Measurements from ENCODE around the gene PPP2R1B.

DNA sequence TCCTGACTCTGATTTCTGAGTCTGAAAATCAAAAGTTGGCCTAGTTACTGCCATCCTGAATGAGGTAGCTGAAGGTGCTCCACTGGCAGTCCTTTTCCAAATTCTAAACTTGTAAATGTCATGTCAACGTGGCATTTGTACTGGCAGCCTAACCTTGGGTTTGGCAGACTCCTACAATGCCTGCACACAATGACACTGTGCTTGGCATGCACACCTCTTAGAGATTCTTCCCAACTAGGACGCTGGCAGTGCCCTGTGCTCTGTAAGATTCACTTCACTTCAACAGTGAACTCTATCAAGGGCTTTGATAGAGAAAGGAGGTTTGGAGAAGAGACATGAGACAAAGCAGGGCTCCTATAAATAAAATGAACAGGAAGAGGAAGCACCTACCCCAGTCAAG is 21.9 kb upstream of the PPP2R1B start:
- TF ChIP-seq, protein P1, sequence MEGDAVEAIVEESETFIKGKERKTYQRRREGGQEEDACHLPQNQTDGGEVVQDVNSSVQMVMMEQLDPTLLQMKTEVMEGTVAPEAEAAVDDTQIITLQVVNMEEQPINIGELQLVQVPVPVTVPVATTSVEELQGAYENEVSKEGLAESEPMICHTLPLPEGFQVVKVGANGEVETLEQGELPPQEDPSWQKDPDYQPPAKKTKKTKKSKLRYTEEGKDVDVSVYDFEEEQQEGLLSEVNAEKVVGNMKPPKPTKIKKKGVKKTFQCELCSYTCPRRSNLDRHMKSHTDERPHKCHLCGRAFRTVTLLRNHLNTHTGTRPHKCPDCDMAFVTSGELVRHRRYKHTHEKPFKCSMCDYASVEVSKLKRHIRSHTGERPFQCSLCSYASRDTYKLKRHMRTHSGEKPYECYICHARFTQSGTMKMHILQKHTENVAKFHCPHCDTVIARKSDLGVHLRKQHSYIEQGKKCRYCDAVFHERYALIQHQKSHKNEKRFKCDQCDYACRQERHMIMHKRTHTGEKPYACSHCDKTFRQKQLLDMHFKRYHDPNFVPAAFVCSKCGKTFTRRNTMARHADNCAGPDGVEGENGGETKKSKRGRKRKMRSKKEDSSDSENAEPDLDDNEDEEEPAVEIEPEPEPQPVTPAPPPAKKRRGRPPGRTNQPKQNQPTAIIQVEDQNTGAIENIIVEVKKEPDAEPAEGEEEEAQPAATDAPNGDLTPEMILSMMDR (conservative IDR thresholded peaks at IDR 0.05; ENCODE audit: low read depth, low read length): no peak
- TF ChIP-seq EZH2 (IDR thresholded peaks at IDR 0.05; ENCODE audit: borderline replicate concordance, low read depth, low read length, poor library complexity, severe bottlenecking): no peak

All from A673 (cell line).